HepG2 (cell line): ENCODE data around the gene HLF. TPM values are rescaled to one million over a fixed set of nuclear protein-coding genes. Genes with fewer than 3 reads are reported as not detected.

Experiments
- ATF7-NPFF ChIP-seq: sonication (generic); formaldehyde crosslinking; IDR thresholded peaks from 2 replicates; pipeline ENCODE4 v1.8.1; 2023; ENCODE audit warnings: mild to moderate bottlenecking, low read depth, missing genetic modification reagents, moderate library complexity
- BCL6 ChIP-seq: IDR thresholded peaks from 2 replicates; pipeline ENCODE4 v1.6.1; 2016; ENCODE audit warnings: missing genetic modification reagents, missing compliant biosample characterization
- GTF3A ChIP-seq: sonication (generic); formaldehyde crosslinking; conservative IDR thresholded peaks from 2 replicates; pipeline ENCODE4 v1.4.0; 2020; ENCODE audit warnings: mild to moderate bottlenecking, missing genetic modification reagents
- IKZF1 ChIP-seq: fragments of 450-650 bp; IDR thresholded peaks from 2 replicates; pipeline ENCODE4 v1.7.1; 2016
- KLF11 ChIP-seq: IDR thresholded peaks from 2 replicates; pipeline ENCODE4 v1.6.1; 2016; ENCODE audit warnings: missing compliant biosample characterization
- KMT2B ChIP-seq: IDR thresholded peaks from 2 replicates; pipeline ENCODE4 v1.6.1; 2016; ENCODE audit warnings: missing genetic modification reagents, missing compliant biosample characterization
- NR0B2 ChIP-seq: sonication (generic); formaldehyde crosslinking; IDR thresholded peaks from 2 replicates; pipeline ENCODE4 v1.4.0; 2020; ENCODE audit warnings: mild to moderate bottlenecking, missing genetic modification reagents
- POGZ ChIP-seq: sonication (generic); formaldehyde crosslinking; IDR thresholded peaks from 2 replicates; pipeline ENCODE4 v1.4.0; 2020; ENCODE audit warnings: mild to moderate bottlenecking, missing genetic modification reagents
- RFX5 ChIP-seq: IDR thresholded peaks from 2 replicates; pipeline ENCODE4 v1.6.1; 2011; ENCODE audit warnings: low read depth, low read length, improper control_type of control experiment
- SSRP1 ChIP-seq: IDR thresholded peaks from 2 replicates; pipeline ENCODE4 v1.6.1; 2016; ENCODE audit warnings: control low read depth
- ZBTB20 ChIP-seq: sonication (generic); formaldehyde crosslinking; IDR thresholded peaks from 2 replicates; pipeline ENCODE4 v1.8.1; 2023; ENCODE audit warnings: missing genetic modification reagents, low read depth, mild to moderate bottlenecking, borderline replicate concordance
- ZKSCAN5 ChIP-seq: sonication (generic); formaldehyde crosslinking; IDR thresholded peaks from 2 replicates; pipeline ENCODE4 v1.5.1; 2020; ENCODE audit warnings: mild to moderate bottlenecking, missing genetic modification reagents
- ZNF230 ChIP-seq: sonication (generic); formaldehyde crosslinking; IDR thresholded peaks from 2 replicates; pipeline ENCODE4 v1.4.0; 2020; ENCODE audit warnings: mild to moderate bottlenecking, missing genetic modification reagents
- ZNF24 ChIP-seq: fragments of 450-650 bp; IDR thresholded peaks from 2 replicates; pipeline ENCODE4 v1.6.1; 2017; ENCODE audit warnings: antibody characterized with exemption, mild to moderate bottlenecking
- ZNF296 ChIP-seq: sonication (generic); formaldehyde crosslinking; conservative IDR thresholded peaks from 2 replicates; pipeline ENCODE4 v1.5.0; 2020; ENCODE audit warnings: mild to moderate bottlenecking, missing genetic modification reagents
- ZNF549 ChIP-seq: sonication (generic); formaldehyde crosslinking; IDR thresholded peaks from 2 replicates; pipeline ENCODE4 v1.5.0; 2020; ENCODE audit warnings: missing genetic modification reagents
- ZNF792 ChIP-seq: IDR thresholded peaks from 2 replicates; pipeline ENCODE4 v1.6.1; 2016
- ZNF800 ChIP-seq: sonication (generic); formaldehyde crosslinking; IDR thresholded peaks from 2 replicates; pipeline ENCODE4 v1.4.0; 2020; ENCODE audit warnings: missing genetic modification reagents
- polyA plus RNA-seq, 8 experiments: library from polyadenylated mRNA; depleted of rRNA in 3 of 8; stranded (reverse) in 7 of 8; unstranded in 1 of 8; fragments of >200 nt; fragmentation: Illumina TruSeq in 4 of 8; extraction: Trizol in 4 of 8; gene quantifications; 2 replicates each; pipeline versions ENCODE4 v1.2.1 to v1.2.3, GENCODE V29; 2011 to 2016; ENCODE audit warnings: low read depth in 4 of 8, missing spikeins in 1 of 8, mixed read lengths in 1 of 8; ENCODE audit not compliant: insufficient read depth in 1 of 8
- total RNA-seq, 5 experiments: library from RNA; depleted of rRNA; stranded (reverse); fragments of >200 nt; fragmentation: Illumina TruSeq; extraction: Trizol; gene quantifications; 2 replicates each; pipeline ENCODE4 v1.2.3, GENCODE V29; 2016; ENCODE audit warnings: low read depth in 1 of 5
- TF ChIP-seq, protein P1 (sequence below): sonication (generic); formaldehyde crosslinking; IDR thresholded peaks from 2 replicates; pipeline ENCODE4 v1.5.1; 2020; ENCODE audit warnings: missing genetic modification reagents, mild to moderate bottlenecking, borderline replicate concordance
- TF ChIP-seq, protein P2 (sequence below): IDR thresholded peaks from 2 replicates; pipeline ENCODE4 v1.6.1; 2018; ENCODE audit warnings: missing genetic modification reagents

The HLF gene
- total and polyA plus RNA-seq, 2 of the 13 experiments (the other 11 are each of a cell fraction or from before 2014, with no cell fraction given) = 202 to 346 TPM

DNA sequence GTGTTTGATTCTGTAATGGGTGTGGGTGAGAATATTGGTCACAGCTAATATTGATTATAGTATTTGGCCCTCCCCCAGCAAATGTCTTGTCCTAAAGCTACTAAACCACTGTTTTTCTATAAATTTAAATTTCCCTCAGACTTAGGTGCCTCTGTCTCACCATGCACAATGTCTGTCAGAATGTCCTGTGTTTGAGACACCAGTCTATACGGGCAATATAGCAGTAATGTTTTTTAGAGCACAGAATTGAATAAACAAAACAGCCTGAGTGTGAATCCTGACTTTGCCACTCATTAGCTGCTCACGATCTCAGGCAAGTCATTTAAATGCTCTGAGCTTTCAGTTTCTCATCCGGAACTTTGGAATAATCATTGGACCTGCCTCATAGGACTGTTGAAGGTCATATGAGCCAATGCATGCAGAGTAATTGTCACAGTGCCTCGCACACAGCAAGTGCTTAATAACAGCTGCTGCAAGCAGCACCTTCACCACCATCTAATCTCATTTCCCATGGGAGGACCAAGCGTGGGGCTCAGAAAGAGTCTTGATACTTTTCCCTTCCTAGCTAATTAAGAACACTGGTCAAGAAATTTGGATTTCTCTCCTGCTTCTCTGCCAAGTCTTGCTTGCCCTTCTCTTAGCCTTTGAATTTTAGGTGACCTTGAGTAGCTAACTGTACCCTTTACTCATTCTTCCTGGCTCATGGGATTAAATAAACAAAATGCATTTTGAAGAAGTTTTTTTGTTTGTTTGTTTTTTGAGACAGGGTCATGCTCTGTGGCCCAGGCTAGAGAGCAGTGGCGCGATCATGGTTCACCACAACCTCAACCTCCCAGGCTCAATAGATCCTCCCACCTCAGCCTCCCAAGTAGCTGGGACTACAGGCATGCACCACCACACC is 9.8 kb downstream of the HLF start (continued):
- no peak for TF ChIP-seq ZNF800 (CRISPR knock-in tag)
- TF ChIP-seq ZNF792 (CRISPR knock-in tag) = no peak
- no peak for TF ChIP-seq IKZF1
- TF ChIP-seq KMT2B (CRISPR knock-in tag) = no peak
- TF ChIP-seq ZNF296 = no peak
- TF ChIP-seq ZNF230 = no peak
- TF ChIP-seq NR0B2 (CRISPR knock-in tag) = no peak
- TF ChIP-seq ZNF549 (CRISPR knock-in tag) = no peak
- TF ChIP-seq ZKSCAN5 (CRISPR knock-in tag) = no peak; the same call in 1 of the 2 replicates
- TF ChIP-seq BCL6 (CRISPR knock-in tag) = peak; percentile 32
- TF ChIP-seq, protein P1, sequence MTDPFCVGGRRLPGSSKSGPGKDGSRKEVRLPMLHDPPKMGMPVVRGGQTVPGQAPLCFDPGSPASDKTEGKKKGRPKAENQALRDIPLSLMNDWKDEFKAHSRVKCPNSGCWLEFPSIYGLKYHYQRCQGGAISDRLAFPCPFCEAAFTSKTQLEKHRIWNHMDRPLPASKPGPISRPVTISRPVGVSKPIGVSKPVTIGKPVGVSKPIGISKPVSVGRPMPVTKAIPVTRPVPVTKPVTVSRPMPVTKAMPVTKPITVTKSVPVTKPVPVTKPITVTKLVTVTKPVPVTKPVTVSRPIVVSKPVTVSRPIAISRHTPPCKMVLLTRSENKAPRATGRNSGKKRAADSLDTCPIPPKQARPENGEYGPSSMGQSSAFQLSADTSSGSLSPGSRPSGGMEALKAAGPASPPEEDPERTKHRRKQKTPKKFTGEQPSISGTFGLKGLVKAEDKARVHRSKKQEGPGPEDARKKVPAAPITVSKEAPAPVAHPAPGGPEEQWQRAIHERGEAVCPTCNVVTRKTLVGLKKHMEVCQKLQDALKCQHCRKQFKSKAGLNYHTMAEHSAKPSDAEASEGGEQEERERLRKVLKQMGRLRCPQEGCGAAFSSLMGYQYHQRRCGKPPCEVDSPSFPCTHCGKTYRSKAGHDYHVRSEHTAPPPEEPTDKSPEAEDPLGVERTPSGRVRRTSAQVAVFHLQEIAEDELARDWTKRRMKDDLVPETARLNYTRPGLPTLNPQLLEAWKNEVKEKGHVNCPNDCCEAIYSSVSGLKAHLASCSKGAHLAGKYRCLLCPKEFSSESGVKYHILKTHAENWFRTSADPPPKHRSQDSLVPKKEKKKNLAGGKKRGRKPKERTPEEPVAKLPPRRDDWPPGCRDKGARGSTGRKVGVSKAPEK (CRISPR knock-in tag) = no peak
- 0 out of 2 replicates have a peak, but pooled peaks have one; percentile 18 for TF ChIP-seq ZNF24
- no peak for TF ChIP-seq KLF11 (CRISPR knock-in tag)
- TF ChIP-seq, protein P2, sequence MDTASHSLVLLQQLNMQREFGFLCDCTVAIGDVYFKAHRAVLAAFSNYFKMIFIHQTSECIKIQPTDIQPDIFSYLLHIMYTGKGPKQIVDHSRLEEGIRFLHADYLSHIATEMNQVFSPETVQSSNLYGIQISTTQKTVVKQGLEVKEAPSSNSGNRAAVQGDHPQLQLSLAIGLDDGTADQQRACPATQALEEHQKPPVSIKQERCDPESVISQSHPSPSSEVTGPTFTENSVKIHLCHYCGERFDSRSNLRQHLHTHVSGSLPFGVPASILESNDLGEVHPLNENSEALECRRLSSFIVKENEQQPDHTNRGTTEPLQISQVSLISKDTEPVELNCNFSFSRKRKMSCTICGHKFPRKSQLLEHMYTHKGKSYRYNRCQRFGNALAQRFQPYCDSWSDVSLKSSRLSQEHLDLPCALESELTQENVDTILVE (CRISPR knock-in tag) = no peak
- 0 out of 2 replicates have a peak, but pooled peaks have one; percentile 30 for TF ChIP-seq POGZ (CRISPR knock-in tag)
- no peak; the same call in 1 of the 2 replicates for TF ChIP-seq ZBTB20 (CRISPR knock-in tag)
- peak; percentile 18; the same call in 1 of the 2 replicates for TF ChIP-seq ATF7-NPFF
- TF ChIP-seq GTF3A = no peak
- TF ChIP-seq SSRP1 (CRISPR knock-in tag) = peak; percentile 86
- no peak for TF ChIP-seq RFX5
